ENCODE data around the gene ARHGAP24. TPM values are rescaled to one million over a fixed set of nuclear protein-coding genes. Genes with fewer than 3 reads are reported as not detected.

ARHGAP24 gene
- total and polyA plus RNA-seq, 2 donors (not counting 3 experiments of a cell fraction or from before 2014, with no cell fraction given), result 52.1 to 79.4 TPM

GRCh38 chr4:85938902-85939301 is 464.0 kb downstream of the ARHGAP24 start:
- no peak overlapping the region for H3K4me3 ChIP-seq (replicated peaks in 1 of 3; ENCODE audit: insufficient read depth in 1 of 3, low read depth in 1 of 3, low read length in 3 of 3)
- H4K20me1 ChIP-seq (replicated peaks; ENCODE audit: control insufficient read depth, extremely low read depth, insufficient read depth, low read length), result no peaks in the 10 kb centered on the region
- BruUV-seq (replicated peaks), result no TSS peak
- peaks cover 89% of the 10 kb centered on the region for H3K79me2 ChIP-seq (ENCODE audit: control insufficient read depth, insufficient read depth, low read length)
- H3K9ac ChIP-seq (replicated peaks; ENCODE audit: extremely low read depth, insufficient read depth, low read length), result no peak overlapping the region
- H3K9me3 ChIP-seq (replicated peaks; ENCODE audit: control insufficient read depth, insufficient read depth, low read length), result no peaks in the 10 kb centered on the region
- no peaks in the 10 kb centered on the region for H3K9me1 ChIP-seq (replicated peaks; ENCODE audit: control insufficient read depth, extremely low read depth, insufficient read depth, low read length)
- ChIA-PET POLR2A (interaction anchor here (0.7 kb wide), 1 partner anchor 106 kb away, joined by 3 read pairs; no protein-coding TSS in a partner anchor), CTCF (interaction anchor here (1.0 to 1.5 kb wide), 5 partner anchors 9 to 26 kb away, joined by 3 to 5 read pairs (median 3); no protein-coding TSS in a partner anchor)
- intact Hi-C loops (cut with micrococcal nuclease) (no loop called here), dilution Hi-C loops (cut with MboI; ENCODE audit: extremely low pct_ligation_motif_present, low sequenced_read_pairs) (no loop called here)
- no peak overlapping the region for H3K4me2 ChIP-seq (ENCODE audit: insufficient read depth, low read length)
- H3K27ac ChIP-seq (ENCODE audit: insufficient read depth, low read depth, low read length), result no peak overlapping the region
- DNase-seq (ENCODE audit: low read depth, low spot score), result no peak
- H3K27me3 ChIP-seq (ENCODE audit: control insufficient read depth in 2 of 2, insufficient read depth in 2 of 2, low read length in 2 of 2), result no peaks in the 10 kb centered on the region
- no peaks in the 10 kb centered on the region for H3K4me1 ChIP-seq (ENCODE audit: control insufficient read depth, extremely low read depth, insufficient read depth, low read length)
- no peak for TF ChIP-seq CTCF (IDR thresholded peaks at IDR 0.05; ENCODE audit: extremely low read depth in 1 of 2, insufficient read depth in 1 of 2, low read depth in 1 of 2, low read length in 2 of 2)
- no peak for TF ChIP-seq JUN (IDR thresholded peaks at IDR 0.05; ENCODE audit: borderline replicate concordance, insufficient read depth, insufficient read length, low read depth)
- TF ChIP-seq MYC (IDR thresholded peaks at IDR 0.05; ENCODE audit: low read depth, low read length), result no peak
- peaks cover 0 to 5% of the 10 kb centered on the region in 2 experiments for H3K36me3 ChIP-seq (ENCODE audit: control insufficient read depth in 2 of 2, extremely low read depth in 1 of 2, insufficient read depth in 2 of 2, low read length in 2 of 2)
- H2AFZ ChIP-seq (ENCODE audit: low read depth, low read length), result no peak overlapping the region
- no peak for FAIRE-seq

GRCh38 chr4:85939595-85939994 is 464.6 kb downstream of the ARHGAP24 start:
- H3K4me3 ChIP-seq (replicated peaks in 1 of 3; ENCODE audit: insufficient read depth in 1 of 3, low read depth in 1 of 3, low read length in 3 of 3), result no peak overlapping the region

More at GRCh38 chr4:85939595-85939994, 464.6 kb downstream of the ARHGAP24 start:
- ChIA-PET POLR2A (no interaction called here), CTCF (interaction anchor here (1.3 kb wide), 2 partner anchors 12 to 27 kb away, joined by 3 read pairs; no protein-coding TSS in a partner anchor)
- no TSS peak for BruUV-seq (replicated peaks)
- Histone ChIP-seq H3K4me1 (ENCODE audit: control insufficient read depth, extremely low read depth, insufficient read depth, low read length) (no peaks in the 10 kb centered on the region), H3K9ac (replicated peaks; ENCODE audit: extremely low read depth, insufficient read depth, low read length) (no peak overlapping the region), H3K27ac (ENCODE audit: insufficient read depth, low read depth, low read length) (no peak overlapping the region), H4K20me1 (replicated peaks; ENCODE audit: control insufficient read depth, extremely low read depth, insufficient read depth, low read length) (no peaks in the 10 kb centered on the region), H3K27me3 (ENCODE audit: control insufficient read depth in 2 of 2, insufficient read depth in 2 of 2, low read length in 2 of 2) (no peaks in the 10 kb centered on the region), H3K9me1 (replicated peaks; ENCODE audit: control insufficient read depth, extremely low read depth, insufficient read depth, low read length) (no peaks in the 10 kb centered on the region), H3K36me3 (ENCODE audit: control insufficient read depth in 2 of 2, extremely low read depth in 1 of 2, insufficient read depth in 2 of 2, low read length in 2 of 2) (peaks cover 0 to 5% of the 10 kb centered on the region in 2 experiments), H3K4me2 (ENCODE audit: insufficient read depth, low read length) (no peak overlapping the region), H3K9me3 (replicated peaks; ENCODE audit: control insufficient read depth, insufficient read depth, low read length) (no peaks in the 10 kb centered on the region), H2AFZ (ENCODE audit: low read depth, low read length) (no peak overlapping the region), H3K79me2 (ENCODE audit: control insufficient read depth, insufficient read depth, low read length) (peaks cover 92% of the 10 kb centered on the region)
- FAIRE-seq (no peak), DNase-seq (ENCODE audit: low read depth, low spot score) (no peak)
- dilution Hi-C loops (cut with MboI; ENCODE audit: extremely low pct_ligation_motif_present, low sequenced_read_pairs), result no loop called here
- intact Hi-C loops (cut with micrococcal nuclease), result no loop called here
- TF ChIP-seq EZH2 (IDR thresholded peaks at IDR 0.05; ENCODE audit: borderline replicate concordance, low read depth, low read length, severe bottlenecking), result no peak
- no peak for TF ChIP-seq POLR2AphosphoS5 (IDR thresholded peaks at IDR 0.05; ENCODE audit: insufficient read depth, low read depth, low read length)
- no peak for TF ChIP-seq GATA2 (IDR thresholded peaks at IDR 0.05; ENCODE audit: insufficient read depth, insufficient read length, low read depth, low read length)
- no peak for TF ChIP-seq POLR2A (IDR thresholded peaks at IDR 0.05; ENCODE audit: low read depth, low read length)
- no peak for TF ChIP-seq FOS (IDR thresholded peaks at IDR 0.05; ENCODE audit: borderline replicate concordance, insufficient read depth, low read length)
- no peak for TF ChIP-seq MYC (IDR thresholded peaks at IDR 0.05; ENCODE audit: low read depth, low read length)
- TF ChIP-seq MAX (IDR thresholded peaks at IDR 0.05; ENCODE audit: insufficient read depth, insufficient read length), result no peak
- TF ChIP-seq JUN (IDR thresholded peaks at IDR 0.05; ENCODE audit: borderline replicate concordance, insufficient read depth, insufficient read length, low read depth), result no peak
- no peak for TF ChIP-seq CTCF (IDR thresholded peaks at IDR 0.05; ENCODE audit: extremely low read depth in 1 of 2, insufficient read depth in 1 of 2, low read depth in 1 of 2, low read length in 2 of 2)

All from endothelial cell of umbilical vein (primary cell).